ENCODE data around the gene TXNDC11.

GRCh38 chr16:11711662-11712061 lies 31.0 kb downstream of the TXNDC11 start:
- TF ChIP-seq CTCF (IDR thresholded peaks at IDR 0.05; ENCODE audit: insufficient read depth, low read length) (no peak), POLR2AphosphoS5 (IDR thresholded peaks at IDR 0.05; ENCODE audit: low read depth) (no peak), GABPA (IDR thresholded peaks at IDR 0.05; ENCODE audit: low read depth) (no peak), SPI1 (IDR thresholded peaks at IDR 0.05; ENCODE audit: borderline replicate concordance, low read depth) (no peak)
- TF ChIP-seq, protein P1, sequence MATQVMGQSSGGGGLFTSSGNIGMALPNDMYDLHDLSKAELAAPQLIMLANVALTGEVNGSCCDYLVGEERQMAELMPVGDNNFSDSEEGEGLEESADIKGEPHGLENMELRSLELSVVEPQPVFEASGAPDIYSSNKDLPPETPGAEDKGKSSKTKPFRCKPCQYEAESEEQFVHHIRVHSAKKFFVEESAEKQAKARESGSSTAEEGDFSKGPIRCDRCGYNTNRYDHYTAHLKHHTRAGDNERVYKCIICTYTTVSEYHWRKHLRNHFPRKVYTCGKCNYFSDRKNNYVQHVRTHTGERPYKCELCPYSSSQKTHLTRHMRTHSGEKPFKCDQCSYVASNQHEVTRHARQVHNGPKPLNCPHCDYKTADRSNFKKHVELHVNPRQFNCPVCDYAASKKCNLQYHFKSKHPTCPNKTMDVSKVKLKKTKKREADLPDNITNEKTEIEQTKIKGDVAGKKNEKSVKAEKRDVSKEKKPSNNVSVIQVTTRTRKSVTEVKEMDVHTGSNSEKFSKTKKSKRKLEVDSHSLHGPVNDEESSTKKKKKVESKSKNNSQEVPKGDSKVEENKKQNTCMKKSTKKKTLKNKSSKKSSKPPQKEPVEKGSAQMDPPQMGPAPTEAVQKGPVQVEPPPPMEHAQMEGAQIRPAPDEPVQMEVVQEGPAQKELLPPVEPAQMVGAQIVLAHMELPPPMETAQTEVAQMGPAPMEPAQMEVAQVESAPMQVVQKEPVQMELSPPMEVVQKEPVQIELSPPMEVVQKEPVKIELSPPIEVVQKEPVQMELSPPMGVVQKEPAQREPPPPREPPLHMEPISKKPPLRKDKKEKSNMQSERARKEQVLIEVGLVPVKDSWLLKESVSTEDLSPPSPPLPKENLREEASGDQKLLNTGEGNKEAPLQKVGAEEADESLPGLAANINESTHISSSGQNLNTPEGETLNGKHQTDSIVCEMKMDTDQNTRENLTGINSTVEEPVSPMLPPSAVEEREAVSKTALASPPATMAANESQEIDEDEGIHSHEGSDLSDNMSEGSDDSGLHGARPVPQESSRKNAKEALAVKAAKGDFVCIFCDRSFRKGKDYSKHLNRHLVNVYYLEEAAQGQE (IDR thresholded peaks at IDR 0.05; ENCODE audit: insufficient replicate concordance, low read depth) = no peak

Measured in HL-60 (cell line).